ENCODE data around the gene ZNF324. TPM values are rescaled to one million over a fixed set of nuclear protein-coding genes. Genes with fewer than 3 reads are reported as not detected.
A peak's percentile ranks its signal among the peaks of the same experiment; 100 is the strongest.

Gene ZNF324
- total and polyA plus RNA-seq, 2 of the 4 experiments (the other 2 are of a cell fraction) = 6.0 to 6.6 TPM

DNA sequence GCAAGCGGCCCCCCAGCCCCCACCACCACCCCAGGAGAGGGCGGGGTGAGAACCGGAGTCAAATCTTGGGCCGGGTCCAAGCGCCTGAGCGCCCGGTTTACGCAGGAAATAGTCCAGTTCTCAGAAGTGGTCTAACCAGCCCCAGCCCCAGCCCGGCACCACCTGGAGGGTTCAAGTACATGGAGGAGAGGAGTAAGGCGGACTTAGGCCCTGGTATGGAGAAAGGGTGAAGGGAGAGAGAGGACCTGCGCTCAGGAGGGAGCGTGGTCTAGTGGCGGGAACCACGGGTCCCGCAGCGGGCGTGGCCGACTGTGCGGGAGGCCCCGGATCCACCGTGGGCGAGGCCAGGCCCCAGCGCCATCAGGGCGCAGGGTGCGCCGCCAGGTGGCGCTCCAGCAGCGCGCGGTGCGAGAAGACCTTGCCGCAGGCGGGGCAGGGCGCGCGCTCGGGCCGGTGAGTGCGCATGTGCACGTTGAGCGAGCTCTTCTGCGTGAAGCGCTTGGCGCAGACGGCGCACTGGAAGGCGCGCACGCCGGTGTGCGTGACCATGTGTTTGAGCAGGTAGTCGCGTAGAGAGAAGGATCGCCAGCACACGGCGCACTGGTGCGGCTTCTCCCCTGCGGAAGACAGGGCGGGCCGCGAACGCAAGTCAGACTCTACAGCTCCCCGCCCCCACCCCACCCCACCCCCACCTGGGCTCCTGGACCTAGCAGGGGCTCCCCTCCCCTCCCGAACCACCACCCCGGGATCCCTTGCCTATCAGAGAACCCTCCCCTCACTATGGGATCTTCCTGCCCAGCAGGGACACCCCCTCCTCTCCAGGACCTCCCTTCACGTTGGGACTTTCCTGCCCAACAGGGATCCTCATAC is 47.0 kb downstream of the ZNF324 start (continued):
- TF ChIP-seq CEBPB (IDR thresholded peaks at IDR 0.05; ENCODE audit: low read depth, low read length) (no peak), SMC3 (IDR thresholded peaks at IDR 0.05; ENCODE audit: low read depth, low read length) (peak; percentile 52)

DNA sequence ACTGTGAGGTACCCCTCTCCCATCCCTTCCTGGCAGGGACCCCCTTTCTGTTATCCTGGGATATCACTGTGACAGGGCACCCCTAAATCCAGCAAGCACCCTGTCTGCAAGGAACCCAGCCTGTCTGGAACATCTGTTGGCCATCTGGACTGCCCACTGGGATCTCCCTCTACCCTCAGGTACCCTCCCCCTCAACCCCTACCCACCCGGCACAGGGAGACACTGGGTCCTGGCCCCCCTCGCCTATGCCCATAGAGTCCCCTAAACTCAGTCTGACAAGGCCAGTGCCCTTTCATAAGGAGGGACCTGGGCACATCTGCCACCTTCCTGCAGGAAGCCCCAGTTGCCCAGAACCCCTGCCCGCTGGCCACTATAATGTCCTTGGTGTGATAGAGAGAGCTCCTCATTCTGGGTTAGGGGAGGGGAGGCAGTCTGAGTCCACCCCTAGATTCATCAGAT is 47.7 kb downstream of the ZNF324 start:
- intact Hi-C loops (cut with micrococcal nuclease) = loop anchor here (5.0 kb wide), 1 partner anchor 207 kb away; the partner anchor contains the start of gene ERVK3-1
- Histone ChIP-seq H3K9me3 (ENCODE audit: control insufficient read depth, insufficient read depth, low read length) (no peaks in the 10 kb centered on the region), H3K14ac (replicated peaks; ENCODE audit: low read depth, low read length) (0 out of 2 replicates have a peak overlapping the region, but pooled peaks have one; percentile 3), H3K9me1 (ENCODE audit: insufficient read depth, low read length) (peaks cover 8% of the 10 kb centered on the region), H3K23ac (ENCODE audit: low read depth, low read length) (no peak overlapping the region), H3K4me2 (ENCODE audit: low read depth, low read length) (peak overlapping the region; percentile 20; the same call in 1 of the 2 replicates), H4K91ac (ENCODE audit: insufficient read depth, low read depth, low read length) (no peak overlapping the region), H3K9ac (ENCODE audit: low read depth, low read length) (no peak overlapping the region), H2BK15ac (ENCODE audit: low read depth, low read length) (no peak overlapping the region), H2AK5ac (ENCODE audit: low read depth, low read length) (peak overlapping the region; percentile 53), H4K5ac (ENCODE audit: low read depth, low read length) (no peak overlapping the region), H3K36me3 (ENCODE audit: control insufficient read depth, insufficient read depth, low read length) (peaks cover 18% of the 10 kb centered on the region), H2AFZ (replicated peaks; ENCODE audit: low read length, poor library complexity) (no peak overlapping the region), H3K27ac (ENCODE audit: insufficient read depth, low read length) (no peak overlapping the region), H4K20me1 (ENCODE audit: insufficient read depth, low read length) (peaks cover 26% of the 10 kb centered on the region), H3K4ac (ENCODE audit: low read depth, low read length) (no peak overlapping the region), H3K4me1 (ENCODE audit: control insufficient read depth, insufficient read depth, low read length) (peaks cover 6% of the 10 kb centered on the region), H4K8ac (ENCODE audit: low read depth in 2 of 2, low read length in 2 of 2) (peak overlapping the region; percentile 29 to 53; a peak in 1 of 4 replicates), H3K27me3 (ENCODE audit: control insufficient read depth, insufficient read depth, low read length) (no peaks in the 10 kb centered on the region), H3K4me3 (ENCODE audit: insufficient read depth, low read depth, low read length) (no peak overlapping the region), H2BK20ac (ENCODE audit: low read depth, low read length) (no peak overlapping the region), H2BK120ac (ENCODE audit: low read depth, low read length) (no peak overlapping the region), H2BK5ac (ENCODE audit: low read depth, low read length, poor library complexity, severe bottlenecking) (no peak overlapping the region), H3K79me1 (ENCODE audit: low read depth in 1 of 2, low read length in 2 of 2) (peaks cover 4 to 60% of the 10 kb centered on the region in 2 experiments; a peak in 3 of 4 replicates), H3K18ac (ENCODE audit: low read depth, low read length) (no peak overlapping the region), H3K56ac (ENCODE audit: extremely low read depth, insufficient read depth, low read length) (no peak overlapping the region), H2AK9ac (replicated peaks; ENCODE audit: low read depth, low read length, poor library complexity) (no peak overlapping the region)
- no TSS peak for BruUV-seq (replicated peaks)
- in situ Hi-C loops (cut with MboI; ENCODE audit: low sequenced_read_pairs) = no loop called here
- CTCF ChIA-PET = no interaction called here
- dilution Hi-C loops (cut with HindIII; ENCODE audit: low sequenced_read_pairs, unreplicated experiment) = no loop called here
- POLR2A ChIA-PET (ENCODE audit: unreplicated experiment) = no interaction called here
- ATAC-seq (ENCODE audit: low read depth) (no peak), DNase-seq (no peak)
- WGBS, 2 experiments (ENCODE audit: extremely low coverage in 2 of 2, insufficient read length in 1 of 2) = no CpG with 5 or more reads among the region's 3 CpGs
- TF ChIP-seq MAFK (IDR thresholded peaks at IDR 0.05; ENCODE audit: low read depth, low read length) = no peak
